ENCODE measurements around the gene TDO2.

DNA sequence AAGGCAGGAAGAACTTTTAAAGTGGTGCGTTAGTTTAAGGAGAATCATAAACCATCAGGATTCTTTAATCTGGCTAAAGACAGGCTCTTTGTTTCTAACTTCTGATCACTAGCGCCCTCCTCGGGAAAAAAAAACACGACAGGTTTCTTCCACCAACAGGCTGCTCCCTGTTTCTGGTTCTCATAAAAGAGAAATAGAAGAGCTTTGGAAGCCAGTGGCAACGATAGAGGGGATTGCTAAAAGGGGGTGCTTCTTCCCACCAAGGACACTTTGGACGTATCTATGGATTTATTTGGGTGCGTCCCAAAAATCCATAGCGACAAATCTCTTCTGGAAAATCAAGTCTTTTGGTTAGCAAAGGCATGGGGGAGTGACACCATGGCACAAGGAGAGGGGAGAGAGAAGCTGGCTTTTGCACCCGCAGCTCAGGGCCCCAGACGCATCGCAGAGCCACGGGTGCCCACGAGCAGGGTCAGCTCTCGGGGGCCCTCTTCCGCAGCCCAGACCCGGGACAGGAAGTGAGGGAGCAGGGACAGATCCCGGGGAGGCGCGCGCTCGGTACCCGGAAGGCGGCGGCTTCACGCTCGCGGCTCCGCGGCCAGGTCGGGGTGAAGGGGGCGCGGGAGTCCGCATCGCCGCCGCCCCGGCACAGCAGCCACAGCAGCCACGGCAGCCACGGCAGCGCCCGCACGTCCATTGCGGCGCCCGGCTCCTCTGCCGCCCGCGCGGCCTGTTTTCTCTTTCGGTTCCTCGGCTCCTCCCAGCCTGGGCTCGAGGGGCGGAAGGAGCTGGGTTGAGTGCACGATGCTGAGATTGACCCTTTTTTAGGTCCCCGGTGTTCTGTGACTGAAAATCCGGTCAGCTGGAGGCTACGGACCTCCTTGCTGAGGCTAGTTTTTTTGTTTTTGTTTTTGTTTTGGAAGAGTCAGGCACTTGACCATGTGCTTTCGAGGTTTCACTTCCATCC, 49.9 kb downstream of the TDO2 start, which contains the start of gene CTSO:
- no peak for TF ChIP-seq POLR2AphosphoS5 (IDR thresholded peaks at IDR 0.05; ENCODE audit: low read depth, low read length)
- TF ChIP-seq, protein P1, sequence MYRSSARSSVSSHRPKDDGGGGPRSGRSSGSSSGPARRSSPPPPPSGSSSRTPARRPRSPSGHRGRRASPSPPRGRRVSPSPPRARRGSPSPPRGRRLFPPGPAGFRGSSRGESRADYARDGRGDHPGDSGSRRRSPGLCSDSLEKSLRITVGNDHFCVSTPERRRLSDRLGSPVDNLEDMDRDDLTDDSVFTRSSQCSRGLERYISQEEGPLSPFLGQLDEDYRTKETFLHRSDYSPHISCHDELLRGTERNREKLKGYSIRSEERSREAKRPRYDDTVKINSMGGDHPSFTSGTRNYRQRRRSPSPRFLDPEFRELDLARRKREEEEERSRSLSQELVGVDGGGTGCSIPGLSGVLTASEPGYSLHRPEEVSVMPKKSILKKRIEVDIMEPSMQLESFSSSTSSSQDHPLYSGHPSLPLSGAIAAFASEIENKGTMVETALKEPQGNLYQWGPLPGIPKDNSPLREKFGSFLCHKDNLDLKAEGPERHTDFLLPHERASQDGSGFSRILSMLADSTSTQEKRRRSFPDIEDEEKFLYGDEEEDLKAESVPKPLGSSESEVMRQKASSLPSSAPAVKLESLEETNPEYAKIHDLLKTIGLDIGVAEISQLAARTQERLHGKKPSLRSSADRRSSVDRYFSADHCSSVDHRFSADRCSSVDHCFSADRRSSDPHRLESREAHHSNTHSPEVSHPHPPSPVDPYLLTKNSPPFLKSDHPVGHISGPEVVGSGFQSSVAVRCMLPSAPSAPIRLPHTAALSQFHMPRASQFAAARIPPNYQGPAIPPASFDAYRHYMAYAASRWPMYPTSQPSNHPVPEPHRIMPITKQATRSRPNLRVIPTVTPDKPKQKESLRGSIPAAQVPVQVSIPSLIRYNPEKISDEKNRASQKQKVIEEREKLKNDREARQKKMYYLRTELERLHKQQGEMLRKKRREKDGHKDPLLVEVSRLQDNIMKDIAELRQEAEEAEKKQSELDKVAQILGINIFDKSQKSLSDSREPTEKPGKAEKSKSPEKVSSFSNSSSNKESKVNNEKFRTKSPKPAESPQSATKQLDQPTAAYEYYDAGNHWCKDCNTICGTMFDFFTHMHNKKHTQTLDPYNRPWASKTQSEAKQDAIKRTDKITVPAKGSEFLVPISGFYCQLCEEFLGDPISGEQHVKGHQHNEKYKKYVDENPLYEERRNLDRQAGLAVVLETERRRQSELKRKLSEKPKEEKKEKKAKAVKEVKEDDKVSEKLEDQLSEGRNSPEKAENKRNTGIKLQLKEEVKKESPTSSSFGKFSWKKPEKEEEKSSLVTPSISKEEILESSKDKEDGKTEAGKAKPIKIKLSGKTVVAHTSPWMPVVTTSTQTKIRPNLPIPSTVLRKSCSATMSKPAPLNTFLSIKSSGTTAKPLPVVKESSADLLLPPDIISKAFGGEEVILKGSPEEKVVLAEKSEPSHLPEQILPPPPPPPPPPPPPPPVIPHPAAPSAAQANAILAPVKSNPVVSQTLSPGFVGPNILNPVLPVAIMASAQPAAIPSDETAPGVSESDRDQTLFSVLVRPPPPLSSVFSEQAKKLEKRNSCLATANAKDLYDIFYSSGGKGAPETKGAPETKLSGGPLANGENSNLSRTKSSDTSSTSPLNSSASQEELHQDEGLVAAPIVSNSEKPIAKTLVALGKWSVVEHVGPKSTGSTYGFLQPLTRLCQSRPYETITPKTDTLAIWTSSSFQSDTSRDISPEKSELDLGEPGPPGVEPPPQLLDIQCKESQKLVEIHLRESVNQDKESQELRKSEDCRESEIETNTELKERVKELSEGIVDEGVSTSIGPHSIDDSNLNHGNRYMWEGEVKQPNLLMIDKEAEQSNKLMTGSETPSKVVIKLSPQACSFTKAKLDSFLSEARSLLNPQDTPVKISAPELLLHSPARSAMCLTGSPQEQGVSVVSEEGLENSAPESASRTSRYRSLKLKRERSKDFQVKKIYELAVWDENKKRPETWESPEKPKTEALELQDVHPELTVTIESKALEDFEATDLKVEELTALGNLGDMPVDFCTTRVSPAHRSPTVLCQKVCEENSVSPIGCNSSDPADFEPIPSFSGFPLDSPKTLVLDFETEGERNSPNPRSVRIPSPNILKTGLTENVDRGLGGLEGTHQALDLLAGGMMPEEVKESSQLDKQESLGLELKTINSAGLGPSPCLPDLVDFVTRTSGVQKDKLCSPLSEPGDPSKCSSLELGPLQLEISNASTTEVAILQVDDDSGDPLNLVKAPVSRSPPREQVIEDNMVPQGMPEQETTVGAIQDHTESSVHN (CRISPR knock-in tag; IDR thresholded peaks at IDR 0.05): no peak
- TF ChIP-seq SMC3 (IDR thresholded peaks at IDR 0.05; ENCODE audit: low read length): no peak
- TF ChIP-seq HCFC1 (IDR thresholded peaks at IDR 0.05; ENCODE audit: low read depth, low read length): no peak
- TF ChIP-seq SATB2 (CRISPR knock-in tag; IDR thresholded peaks at IDR 0.05): no peak
- TF ChIP-seq HMG20A (CRISPR knock-in tag; IDR thresholded peaks at IDR 0.05; ENCODE audit: borderline replicate concordance): no peak
- no peak for TF ChIP-seq ZNF713 (CRISPR knock-in tag; IDR thresholded peaks at IDR 0.05)
- no peak for TF ChIP-seq TCF7 (IDR thresholded peaks at IDR 0.05; ENCODE audit: low read depth)
- TF ChIP-seq, protein P2, sequence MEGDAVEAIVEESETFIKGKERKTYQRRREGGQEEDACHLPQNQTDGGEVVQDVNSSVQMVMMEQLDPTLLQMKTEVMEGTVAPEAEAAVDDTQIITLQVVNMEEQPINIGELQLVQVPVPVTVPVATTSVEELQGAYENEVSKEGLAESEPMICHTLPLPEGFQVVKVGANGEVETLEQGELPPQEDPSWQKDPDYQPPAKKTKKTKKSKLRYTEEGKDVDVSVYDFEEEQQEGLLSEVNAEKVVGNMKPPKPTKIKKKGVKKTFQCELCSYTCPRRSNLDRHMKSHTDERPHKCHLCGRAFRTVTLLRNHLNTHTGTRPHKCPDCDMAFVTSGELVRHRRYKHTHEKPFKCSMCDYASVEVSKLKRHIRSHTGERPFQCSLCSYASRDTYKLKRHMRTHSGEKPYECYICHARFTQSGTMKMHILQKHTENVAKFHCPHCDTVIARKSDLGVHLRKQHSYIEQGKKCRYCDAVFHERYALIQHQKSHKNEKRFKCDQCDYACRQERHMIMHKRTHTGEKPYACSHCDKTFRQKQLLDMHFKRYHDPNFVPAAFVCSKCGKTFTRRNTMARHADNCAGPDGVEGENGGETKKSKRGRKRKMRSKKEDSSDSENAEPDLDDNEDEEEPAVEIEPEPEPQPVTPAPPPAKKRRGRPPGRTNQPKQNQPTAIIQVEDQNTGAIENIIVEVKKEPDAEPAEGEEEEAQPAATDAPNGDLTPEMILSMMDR (CRISPR knock-in tag; IDR thresholded peaks at IDR 0.05): peak; percentile 52
- TF ChIP-seq POLR2A (IDR thresholded peaks at IDR 0.05; ENCODE audit: insufficient read depth in 1 of 2, low read depth in 2 of 2, low read length in 2 of 2): peak in 1 of 2 experiments; percentile 31; a peak in 1 of 4 replicates
- peak; percentile 61; the same call in 1 of the 2 replicates for TF ChIP-seq WIZ (CRISPR knock-in tag; IDR thresholded peaks at IDR 0.05)
- no peak for TF ChIP-seq ZNF253 (CRISPR knock-in tag; IDR thresholded peaks at IDR 0.05; ENCODE audit: borderline replicate concordance)
- TF ChIP-seq PHB2 (IDR thresholded peaks at IDR 0.05; ENCODE audit: partially characterized antibody): no peak

Measured in HepG2 (cell line).